Measurements from ENCODE around the gene KHK. TPM values are rescaled to one million over a fixed set of nuclear protein-coding genes. Genes with fewer than 3 reads are reported as not detected.

Gene KHK
- polyA plus RNA-seq, 1 of the 3 experiments (the other 2 are of a cell fraction) = 10.3 TPM

- 34% methylated on average over 13 of the region's 14 CpGs for WGBS (ENCODE audit: low lambda C conversion rate)
- ChIA-PET POLR2A (interaction anchor here (0.6 to 6.7 kb wide), 8 partner anchors 7 to 277 kb away, joined by 3 to 63 read pairs (median 4); partner anchors contain the start of genes AGBL5, ATRAID, GTF3C2 and KHK), CTCF (interaction anchor here (0.9 to 14.6 kb wide), 16 partner anchors 8 to 233 kb away, joined by 3 to 227 read pairs (median 7); partner anchors contain the start of genes AGBL5, OST4 and TMEM214)
- Histone ChIP-seq H3K27me3 (ENCODE audit: insufficient read depth) (no peaks in the 10 kb centered on the region), H3F3A (replicated peaks; ENCODE audit: insufficient read depth) (peaks cover 17% of the 10 kb centered on the region), H3K4me3 (ENCODE audit: low read depth in 2 of 2, low read length in 1 of 2) (peak overlapping the region; percentile 79 to 93), H3K9ac (peak overlapping the region; percentile 83), H3K4me1 (ENCODE audit: control insufficient read depth in 1 of 2, insufficient read depth in 2 of 2, low read depth in 1 of 2, low read length in 1 of 2) (peaks cover 31 to 68% of the 10 kb centered on the region in 2 experiments), H3K36me3 (replicated peaks in 1 of 2; ENCODE audit: control insufficient read depth in 1 of 2, insufficient read depth in 2 of 2, low read length in 1 of 2) (peaks cover 16 to 31% of the 10 kb centered on the region in 2 experiments), H3K9me2 (no peaks in the 10 kb centered on the region), H2AFZ (ENCODE audit: low read depth) (no peak overlapping the region), H3K4me2 (peak overlapping the region; percentile 100), H3K79me2 (ENCODE audit: insufficient read depth) (peaks cover 32% of the 10 kb centered on the region), H3K27ac (ENCODE audit: low read depth in 2 of 2, low read length in 1 of 2) (peak overlapping the region; percentile 79 to 99), H4K20me1 (ENCODE audit: insufficient read depth) (peaks cover 16% of the 10 kb centered on the region; the same call in 1 of the 2 replicates), H3K9me3 (no peaks in the 10 kb centered on the region)
- DNase-seq = peak; percentile 57
- TF ChIP-seq CHD2 (IDR thresholded peaks at IDR 0.05; ENCODE audit: low read length, partially characterized antibody) (peak; percentile 14), MXI1 (IDR thresholded peaks at IDR 0.05; ENCODE audit: low read depth, low read length) (0 out of 2 replicates have a peak, but pooled peaks have one; percentile 22), NFIC (IDR thresholded peaks at IDR 0.05; ENCODE audit: borderline replicate concordance) (no peak), FOXJ3 (CRISPR knock-in tag; IDR thresholded peaks at IDR 0.05) (0 out of 2 replicates have a peak, but pooled peaks have one; percentile 32)
These were observed 7.1 kb upstream of the KHK start for GRCh38 chr2:27079233-27080139.

- CTCF ChIA-PET = interaction anchor here (0.9 to 14.6 kb wide), 8 partner anchors 10 to 231 kb away, joined by 4 to 227 read pairs (median 13); partner anchors contain the start of genes AGBL5 and OST4
- no peak for TF ChIP-seq SIN3A (IDR thresholded peaks at IDR 0.05; ENCODE audit: borderline replicate concordance, low read depth, low read length)
- 65% methylated on average over 7 of the region's 7 CpGs for WGBS (ENCODE audit: low lambda C conversion rate)
- H3K27me3 ChIP-seq (ENCODE audit: insufficient read depth) = no peaks in the 10 kb centered on the region
- H3K4me3 ChIP-seq (ENCODE audit: low read depth in 2 of 2, low read length in 1 of 2) = peak overlapping the region; percentile 79 to 93
- H3K9me3 ChIP-seq = no peaks in the 10 kb centered on the region
- POLR2A ChIA-PET = interaction anchor here (0.5 to 6.7 kb wide), 3 partner anchors 7 to 29 kb away, joined by 3 to 63 read pairs (median 42); partner anchors contain the start of genes AGBL5 and OST4
- H3K9ac ChIP-seq = peak overlapping the region; percentile 83; the same call in 1 of the 2 replicates
- H3F3A ChIP-seq (replicated peaks; ENCODE audit: insufficient read depth) = peaks cover 17% of the 10 kb centered on the region
- peaks cover 16% of the 10 kb centered on the region; the same call in 1 of the 2 replicates for H4K20me1 ChIP-seq (ENCODE audit: insufficient read depth)
- peaks cover 25 to 64% of the 10 kb centered on the region in 2 experiments for H3K4me1 ChIP-seq (ENCODE audit: control insufficient read depth in 1 of 2, insufficient read depth in 2 of 2, low read depth in 1 of 2, low read length in 1 of 2)
- no peaks in the 10 kb centered on the region for H3K9me2 ChIP-seq
- peaks cover 16 to 37% of the 10 kb centered on the region in 2 experiments for H3K36me3 ChIP-seq (replicated peaks in 1 of 2; ENCODE audit: control insufficient read depth in 1 of 2, insufficient read depth in 2 of 2, low read length in 1 of 2)
- no peak for DNase-seq
- peaks cover 32% of the 10 kb centered on the region for H3K79me2 ChIP-seq (ENCODE audit: insufficient read depth)
- H3K27ac ChIP-seq (ENCODE audit: low read depth in 2 of 2, low read length in 1 of 2) = peak overlapping the region; percentile 79 to 99; a peak in 3 of 4 replicates
- peak overlapping the region; percentile 100 for H3K4me2 ChIP-seq
- no peak overlapping the region for H2AFZ ChIP-seq (ENCODE audit: low read depth)
These were observed 6.5 kb upstream of the KHK start for GRCh38 chr2:27080140-27080469.

GRCh38 chr2:27080603-27080936 lies 6.0 kb upstream of the KHK start:
- Histone ChIP-seq H3K27ac (ENCODE audit: low read depth in 2 of 2, low read length in 1 of 2) (peak overlapping the region; percentile 79 to 99), H3K9me2 (no peaks in the 10 kb centered on the region), H3K4me2 (peak overlapping the region; percentile 100), H3F3A (replicated peaks; ENCODE audit: insufficient read depth) (peaks cover 17% of the 10 kb centered on the region), H3K36me3 (replicated peaks in 1 of 2; ENCODE audit: control insufficient read depth in 1 of 2, insufficient read depth in 2 of 2, low read length in 1 of 2) (peaks cover 16 to 38% of the 10 kb centered on the region in 2 experiments), H3K9me3 (no peaks in the 10 kb centered on the region), H3K4me3 (ENCODE audit: low read depth in 2 of 2, low read length in 1 of 2) (peak overlapping the region; percentile 79 to 93), H3K27me3 (ENCODE audit: insufficient read depth) (no peaks in the 10 kb centered on the region), H3K9ac (no peak overlapping the region), H4K20me1 (ENCODE audit: insufficient read depth) (peaks cover 16% of the 10 kb centered on the region; the same call in 1 of the 2 replicates), H3K79me2 (ENCODE audit: insufficient read depth) (peaks cover 32% of the 10 kb centered on the region), H3K4me1 (ENCODE audit: control insufficient read depth in 1 of 2, insufficient read depth in 2 of 2, low read depth in 1 of 2, low read length in 1 of 2) (peaks cover 22 to 64% of the 10 kb centered on the region in 2 experiments), H2AFZ (ENCODE audit: low read depth) (no peak overlapping the region)
- TF ChIP-seq GABPA (IDR thresholded peaks at IDR 0.05; ENCODE audit: low read depth) = no peak
- TF ChIP-seq FOSL2 (IDR thresholded peaks at IDR 0.05; ENCODE audit: borderline replicate concordance, low read depth) = no peak
- no peak for TF ChIP-seq SMC3 (IDR thresholded peaks at IDR 0.05; ENCODE audit: low read depth, low read length)
- TF ChIP-seq NFIC (IDR thresholded peaks at IDR 0.05; ENCODE audit: borderline replicate concordance) = no peak
- TF ChIP-seq CHD2 (IDR thresholded peaks at IDR 0.05; ENCODE audit: low read length, partially characterized antibody) = no peak
- no peak for TF ChIP-seq POLR2AphosphoS5 (IDR thresholded peaks at IDR 0.05; ENCODE audit: low read depth, low read length)
- WGBS (ENCODE audit: low lambda C conversion rate) = 92% methylated on average over 14 of the region's 14 CpGs
- DNase-seq = no peak
- ChIA-PET POLR2A (interaction anchor here (0.5 to 6.7 kb wide), 4 partner anchors 8 to 30 kb away, joined by 3 to 63 read pairs (median 30); partner anchors contain the start of genes AGBL5 and OST4), CTCF (interaction anchor here (0.9 to 14.6 kb wide), 14 partner anchors 10 to 232 kb away, joined by 3 to 227 read pairs (median 6); partner anchors contain the start of genes AGBL5, MAPRE3 and OST4)

Measured in SK-N-SH (cell line).